Ishikawa (cell line): ENCODE data around the gene CAPG.

Experiments
- CEBPB ChIP-seq: IDR thresholded peaks from 2 replicates; pipeline ENCODE4 v1.6.1; 2012
- CREB1 ChIP-seq: IDR thresholded peaks from 2 replicates; pipeline ENCODE4 v1.6.1; 2012; ENCODE audit warnings: low read depth
- EGR1 ChIP-seq: IDR thresholded peaks from 2 replicates; pipeline ENCODE4 v1.6.1; 2012
- EP300 ChIP-seq: IDR thresholded peaks from 2 replicates; pipeline ENCODE4 v1.6.1; 2012; ENCODE audit warnings: borderline replicate concordance
- FOXM1 ChIP-seq: IDR thresholded peaks from 2 replicates; pipeline ENCODE4 v1.6.1; 2012; ENCODE audit warnings: low read depth, borderline replicate concordance
- MAX ChIP-seq: IDR thresholded peaks from 2 replicates; pipeline ENCODE4 v1.6.1; 2012
- NFIC ChIP-seq: IDR thresholded peaks from 2 replicates; pipeline ENCODE4 v1.6.1; 2012
- RAD21 ChIP-seq: IDR thresholded peaks from 2 replicates; pipeline ENCODE4 v1.6.1; 2012; ENCODE audit warnings: low read depth
- REST ChIP-seq: IDR thresholded peaks from 2 replicates; pipeline ENCODE4 v1.6.1; 2012; ENCODE audit warnings: low read depth, mild to moderate bottlenecking
- TAF1 ChIP-seq: IDR thresholded peaks from 2 replicates; pipeline ENCODE4 v1.6.1; 2012; ENCODE audit warnings: low read depth, mild to moderate bottlenecking
- TCF12 ChIP-seq: IDR thresholded peaks from 2 replicates; pipeline ENCODE4 v1.6.1; 2012; ENCODE audit warnings: low read depth
- TEAD4 ChIP-seq: IDR thresholded peaks from 2 replicates; pipeline ENCODE4 v1.6.1; 2012
- USF1 ChIP-seq: IDR thresholded peaks from 2 replicates; pipeline ENCODE4 v1.6.1; 2012
- YY1 ChIP-seq: IDR thresholded peaks from 2 replicates; pipeline ENCODE4 v1.6.1; 2012; ENCODE audit warnings: low read depth
- ZBTB7A ChIP-seq: IDR thresholded peaks from 2 replicates; pipeline ENCODE4 v1.6.1; 2012; ENCODE audit warnings: low read depth

Gene CAPG

GRCh38 chr2:85455552-85456090, 45.5 kb upstream of the CAPG start:
- TF ChIP-seq FOXM1 (no peak), TAF1 (no peak)

- TF ChIP-seq MAX (no peak), ZBTB7A (no peak), TCF12 (no peak), RAD21 (no peak), FOXM1 (no peak), CREB1 (no peak), REST (no peak), USF1 (no peak), TAF1 (no peak), YY1 (no peak), CEBPB (no peak), EP300 (no peak), EGR1 (no peak), TEAD4 (no peak)
Measured at GRCh38 chr2:85453571-85453970, 43.4 kb upstream of the CAPG start.

- TF ChIP-seq USF1 (no peak), MAX (no peak), FOXM1 (no peak), TEAD4 (no peak), TCF12 (no peak), YY1 (no peak), CREB1 (no peak), ZBTB7A (no peak), EP300 (no peak), EGR1 (no peak), RAD21 (no peak), CEBPB (no peak)
Measured at GRCh38 chr2:85452237-85452636, 42.1 kb upstream of the CAPG start.

GRCh38 chr2:85449214-85449588, 39.0 kb upstream of the CAPG start:
- TF ChIP-seq EGR1 (no peak), TAF1 (no peak), RAD21 (no peak), TEAD4 (no peak)

GRCh38 chr2:85448461-85449213, 38.5 kb upstream of the CAPG start:
- TF ChIP-seq USF1: no peak
- no peak for TF ChIP-seq NFIC

- TF ChIP-seq FOXM1: no peak
- TF ChIP-seq EP300: no peak
- TF ChIP-seq CREB1: no peak
- no peak for TF ChIP-seq CEBPB
- TF ChIP-seq REST: no peak
Measured at GRCh38 chr2:85447222-85447585, 37.0 kb upstream of the CAPG start.
